HG02798 (cell line): ENCODE data around the gene PIK3AP1.

Experiments used
- ATAC-seq: cut with Tn5 transposase; IDR thresholded peaks from one replicate; pipeline ENCODE4 v1.9.1; 2021; ENCODE audit warnings: mild to moderate bottlenecking; ENCODE audit not compliant: unreplicated experiment, poor library complexity

Gene PIK3AP1

GRCh38 chr10:96646751-96647166 lies 73.6 kb downstream of the PIK3AP1 start:
- no peak for ATAC-seq

- ATAC-seq, result no peak
Measured at GRCh38 chr10:96646301-96646700, 74.0 kb downstream of the PIK3AP1 start.

- no peak for ATAC-seq
Measured at GRCh38 chr10:96645191-96645721, 75.1 kb downstream of the PIK3AP1 start.

GRCh38 chr10:96643920-96644319 lies 76.4 kb downstream of the PIK3AP1 start:
- ATAC-seq, result no peak

- ATAC-seq, result peak; percentile 35
Measured at GRCh38 chr10:96642973-96643372, 77.3 kb downstream of the PIK3AP1 start.

GRCh38 chr10:96642530-96642929 lies 77.8 kb downstream of the PIK3AP1 start:
- ATAC-seq, result no peak

GRCh38 chr10:96641396-96642295 lies 78.7 kb downstream of the PIK3AP1 start:
- no peak for ATAC-seq

- ATAC-seq, result no peak
Measured at GRCh38 chr10:96639899-96640298, 80.4 kb downstream of the PIK3AP1 start.

- no peak for ATAC-seq
Measured at GRCh38 chr10:96638696-96639095, 81.6 kb downstream of the PIK3AP1 start.

- no peak for ATAC-seq
Measured at GRCh38 chr10:96638120-96638519, 82.2 kb downstream of the PIK3AP1 start.

- ATAC-seq, result no peak
Measured at GRCh38 chr10:96637709-96638108, 82.6 kb downstream of the PIK3AP1 start.

GRCh38 chr10:96636551-96636950 lies 83.8 kb downstream of the PIK3AP1 start:
- no peak for ATAC-seq

GRCh38 chr10:96632974-96633710 lies 87.2 kb downstream of the PIK3AP1 start:
- ATAC-seq, result no peak

GRCh38 chr10:96627292-96627691 lies 93.0 kb downstream of the PIK3AP1 start:
- ATAC-seq, result no peak

GRCh38 chr10:96626795-96627194 lies 93.5 kb downstream of the PIK3AP1 start:
- ATAC-seq, result no peak

- no peak for ATAC-seq
Measured at GRCh38 chr10:96625173-96625572, 95.1 kb downstream of the PIK3AP1 start.

- ATAC-seq, result no peak
Measured at GRCh38 chr10:96622013-96622787, 98.1 kb downstream of the PIK3AP1 start.

GRCh38 chr10:96619796-96620773 lies 100.2 kb downstream of the PIK3AP1 start:
- ATAC-seq, result no peak

GRCh38 chr10:96619120-96619519 lies 101.2 kb downstream of the PIK3AP1 start:
- ATAC-seq, result no peak
